GM18517 (cell line): Measurements from ENCODE around the gene SFRP4.
A peak's percentile ranks its signal among the peaks of the same experiment; 100 is the strongest.

Source experiments
- ATAC-seq: cut with Tn5 transposase; IDR thresholded peaks from one replicate; pipeline ENCODE4 v1.9.1; 2021; ENCODE audit warnings: mild to moderate bottlenecking, moderate library complexity; ENCODE audit not compliant: unreplicated experiment

Gene SFRP4

DNA sequence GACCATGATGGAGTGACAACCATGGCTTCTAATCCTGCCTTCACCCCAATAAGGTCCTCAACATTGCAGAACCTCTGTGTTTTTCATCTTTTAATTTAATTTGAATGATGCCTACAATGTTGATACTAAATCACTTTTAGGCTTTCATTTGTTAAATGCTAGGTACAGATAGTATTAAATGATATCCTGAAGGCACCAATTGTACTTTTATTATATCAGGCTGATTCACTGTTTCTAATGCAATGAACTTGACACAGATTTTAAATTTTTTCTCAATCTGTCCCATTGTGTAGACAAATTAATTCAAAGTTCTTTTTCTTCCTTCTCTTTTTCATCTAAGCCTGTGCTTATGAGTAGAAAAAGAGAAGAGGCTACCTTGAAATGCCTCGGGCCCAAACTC lies 9.0 kb upstream of the SFRP4 start:
- no peak for ATAC-seq

DNA sequence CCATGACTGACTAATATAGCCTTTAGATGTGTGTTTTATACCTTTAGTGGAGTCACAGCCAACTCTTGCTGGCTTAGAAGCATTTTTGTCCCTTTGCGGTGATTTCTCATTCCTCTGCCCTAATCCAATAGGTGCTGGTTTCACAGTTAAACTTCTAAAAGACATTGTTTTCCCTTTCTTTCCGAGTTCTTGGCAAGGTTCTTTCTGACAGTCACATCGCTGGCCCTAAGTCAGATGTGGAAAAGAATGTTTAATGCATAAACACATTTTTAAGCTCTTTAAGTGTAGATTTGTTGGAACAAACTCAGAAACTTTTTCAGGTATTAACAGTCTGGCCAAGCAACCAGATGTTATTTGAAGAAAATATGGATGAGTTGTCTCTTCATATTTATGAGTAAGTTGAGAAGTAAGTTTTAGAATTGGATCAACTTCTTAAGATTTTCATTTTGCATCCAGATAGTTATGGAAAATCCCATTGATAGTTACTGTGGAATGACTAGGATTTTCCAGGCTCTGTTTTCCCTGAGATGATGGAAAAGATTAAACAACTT lies 7.9 kb upstream of the SFRP4 start:
- no peak for ATAC-seq

DNA sequence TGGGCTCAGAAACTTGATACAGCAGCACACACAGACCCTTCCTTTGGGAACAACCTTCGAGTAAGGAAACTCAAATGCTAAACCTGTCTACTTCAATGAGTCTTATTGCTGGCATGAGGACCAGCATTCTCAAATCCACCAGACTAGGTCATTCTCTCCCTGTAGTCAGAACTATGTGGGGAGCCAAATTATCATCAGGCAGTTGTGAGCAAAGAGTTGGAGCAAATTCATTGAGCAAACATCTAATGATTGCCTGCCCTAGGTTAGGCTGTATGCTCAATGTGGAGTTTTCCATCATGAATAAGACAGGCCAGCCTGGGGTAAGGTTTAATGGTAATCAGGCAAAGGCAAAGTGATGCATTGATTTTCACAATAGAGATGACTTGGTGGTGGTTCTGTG lies 7.4 kb upstream of the SFRP4 start:
- ATAC-seq, result no peak

DNA sequence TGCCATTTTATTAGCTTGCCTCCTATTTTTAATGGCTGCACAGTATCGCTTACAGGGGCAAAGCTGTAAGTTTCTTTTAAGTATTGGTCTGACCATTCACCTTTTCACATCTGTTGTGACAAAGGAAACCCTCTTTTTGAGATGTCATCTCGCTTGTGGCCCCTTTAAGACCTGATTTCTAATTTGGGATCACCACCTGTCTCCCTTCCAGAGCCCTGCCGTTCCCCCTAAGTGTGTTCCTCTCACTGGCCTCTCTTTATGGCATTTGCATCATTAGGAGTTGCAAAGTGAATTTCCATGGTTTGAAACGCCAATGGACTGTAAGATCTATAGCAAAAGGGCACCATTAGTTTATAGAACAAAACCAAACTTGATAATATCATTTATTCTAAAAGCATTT lies 5.3 kb upstream of the SFRP4 start:
- no peak for ATAC-seq

DNA sequence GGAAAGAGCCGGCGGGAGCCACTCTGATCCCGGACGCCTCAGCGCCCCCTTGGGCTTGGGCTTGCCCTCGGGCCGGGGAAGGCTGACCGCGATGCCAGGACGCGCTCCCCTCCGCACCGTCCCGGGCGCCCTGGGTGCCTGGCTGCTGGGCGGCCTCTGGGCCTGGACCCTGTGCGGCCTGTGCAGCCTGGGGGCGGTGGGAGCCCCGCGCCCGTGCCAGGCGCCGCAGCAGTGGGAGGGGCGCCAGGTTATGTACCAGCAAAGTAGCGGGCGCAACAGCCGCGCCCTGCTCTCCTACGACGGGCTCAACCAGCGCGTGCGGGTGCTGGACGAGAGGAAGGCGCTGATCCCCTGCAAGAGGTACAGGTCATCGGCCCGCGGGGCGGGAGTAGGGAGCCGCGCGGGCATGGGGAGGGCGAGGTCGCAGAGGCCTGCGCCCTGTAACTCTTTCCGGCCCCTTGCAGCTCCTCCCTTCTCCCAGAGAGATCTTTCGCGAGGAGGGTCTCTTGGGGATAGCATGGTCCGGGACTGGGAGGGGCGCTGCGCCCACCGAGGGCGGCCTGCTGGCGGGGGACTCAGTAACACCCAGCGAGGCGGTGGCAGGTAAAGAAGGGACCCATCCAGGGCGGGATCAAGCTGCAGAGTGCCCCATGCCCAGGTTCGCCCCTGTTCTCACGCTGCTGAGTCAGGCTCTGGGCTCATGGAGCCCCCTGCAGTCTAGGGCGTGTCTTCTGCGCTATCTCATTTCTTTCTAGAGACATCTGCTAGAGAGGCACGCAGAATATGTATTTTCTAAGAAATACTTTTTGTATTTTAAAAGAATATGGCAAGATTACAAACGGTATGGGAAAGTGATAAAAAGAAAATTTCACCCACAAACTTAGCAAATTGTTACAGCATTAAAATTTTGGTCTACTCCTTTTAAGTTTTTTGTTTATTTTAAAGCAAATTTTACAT lies 4.5 kb upstream of the SFRP4 start:
- peak; percentile 55 for ATAC-seq

DNA sequence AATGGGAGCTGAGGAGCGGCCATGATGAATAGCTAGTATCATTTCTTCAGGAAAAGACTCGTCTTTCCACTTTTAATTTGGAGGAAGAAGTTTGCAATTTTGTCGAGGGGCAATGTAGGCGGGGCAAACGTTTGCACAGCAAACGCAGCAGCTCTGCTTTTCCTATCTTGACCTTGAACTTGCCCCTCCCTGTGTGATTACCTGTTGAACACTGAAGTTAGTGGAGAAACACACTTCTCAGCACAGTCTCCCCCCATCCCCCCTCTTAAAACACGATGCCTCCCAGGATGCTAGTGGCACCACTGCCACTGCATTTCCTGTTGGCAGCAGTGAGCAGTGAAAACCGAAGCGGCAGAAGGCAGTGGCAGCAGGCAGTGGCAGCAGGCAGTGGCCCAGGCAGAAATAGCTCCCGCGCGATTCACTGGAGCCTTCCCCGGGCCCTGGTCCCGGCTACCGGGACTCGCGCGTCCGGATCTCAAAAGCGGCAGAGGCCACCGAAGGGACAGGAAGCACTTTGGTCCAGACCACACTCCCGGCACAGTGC lies 3.8 kb upstream of the SFRP4 start, which contains the start of gene EPDR1:
TSS of gene EPDR1 (plus strand) at position 336 of the 544 bp plus-strand sequence. CDS start 300 bp downstream, outside the sequence.
- ATAC-seq, result peak; percentile 58

DNA sequence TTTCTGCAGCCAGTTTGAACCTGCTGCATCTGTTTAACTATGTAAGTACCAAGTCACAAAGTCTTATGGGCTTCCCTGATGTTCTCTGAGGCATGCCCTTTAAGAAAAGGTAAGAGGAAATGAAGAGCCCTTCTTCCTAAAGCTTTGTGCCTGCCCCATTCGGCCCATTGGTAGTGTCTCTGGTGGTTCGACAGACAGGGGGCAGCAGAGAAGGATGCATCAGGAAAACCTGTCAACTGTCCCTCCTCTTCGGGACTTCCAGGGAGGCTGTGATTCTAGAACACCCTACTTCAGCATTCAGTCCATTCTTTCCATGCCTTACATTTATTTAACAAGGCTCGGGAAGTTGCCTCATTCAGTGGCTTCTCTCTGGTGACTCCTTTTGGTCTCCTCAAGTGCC lies 1.9 kb upstream of the SFRP4 start:
- no peak for ATAC-seq

DNA sequence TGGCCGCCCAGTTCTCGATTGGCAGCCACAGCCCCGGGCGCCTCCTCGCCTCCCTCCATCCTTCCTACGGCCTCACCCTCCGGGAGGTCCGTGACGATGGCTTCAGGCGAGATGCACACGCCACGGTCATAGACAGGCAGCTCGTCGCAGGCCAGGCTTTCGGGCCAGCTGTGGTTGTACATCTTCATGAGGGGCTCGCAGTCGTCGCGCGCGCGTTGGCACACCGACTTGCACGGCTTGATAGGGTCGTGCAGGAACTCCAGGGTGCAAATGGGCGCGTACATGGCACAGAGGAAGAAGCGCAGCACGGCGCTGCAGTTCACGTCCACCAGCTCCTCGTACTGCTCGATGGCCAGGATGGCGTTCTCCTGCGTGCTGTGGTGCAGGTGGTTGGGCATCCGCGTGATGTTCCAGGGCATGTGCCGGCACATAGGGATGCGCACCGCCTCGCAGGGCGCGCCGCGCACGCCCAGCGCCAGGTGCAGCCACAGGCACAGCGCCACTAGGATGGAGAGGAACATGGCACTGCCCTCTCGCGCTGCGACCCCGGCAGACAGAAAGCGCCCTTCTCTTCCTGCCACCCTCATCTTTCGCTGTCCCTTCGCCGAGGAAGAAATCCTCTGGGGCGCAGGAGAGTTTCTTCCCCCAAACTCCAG lies 472 bp downstream of the SFRP4 start:
- no peak for ATAC-seq

DNA sequence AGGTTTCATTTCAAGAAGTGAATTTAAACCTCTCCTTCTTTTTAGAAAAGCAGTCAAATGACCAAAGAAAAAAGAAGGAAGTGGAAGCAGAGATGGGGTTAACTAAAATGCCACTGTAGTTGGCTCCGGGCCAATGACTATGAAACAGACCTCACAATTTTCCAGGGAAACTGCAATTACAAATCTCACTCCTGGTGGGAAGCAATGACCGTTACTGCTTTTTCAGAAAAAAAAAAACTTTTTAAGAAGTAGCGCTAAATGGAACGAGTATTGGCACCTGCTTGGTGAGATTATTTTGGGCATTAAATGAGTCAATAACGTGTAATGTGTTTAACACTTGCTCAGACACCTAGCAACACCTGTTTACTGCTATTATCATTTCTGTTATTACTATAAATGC lies 1.2 kb downstream of the SFRP4 start:
- ATAC-seq, result peak; percentile 42

DNA sequence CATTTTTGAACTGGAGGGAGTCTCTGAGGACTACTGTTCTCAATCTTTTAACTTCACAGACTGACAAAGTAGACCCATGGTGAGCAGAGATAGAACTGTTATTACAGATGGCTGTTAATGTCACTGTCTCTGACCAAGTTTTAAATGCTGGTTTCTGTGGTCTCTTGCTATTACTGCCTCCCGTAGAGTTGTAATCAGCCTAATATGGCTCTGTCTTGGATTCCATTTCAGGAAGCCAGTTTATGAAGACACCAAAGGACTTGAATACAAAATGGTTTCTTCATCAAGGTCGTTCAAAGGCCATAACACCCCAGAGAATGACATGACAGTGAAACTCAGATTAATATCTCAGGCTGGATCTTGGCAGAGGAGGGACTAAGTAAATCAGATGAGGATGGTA lies 3.9 kb downstream of the SFRP4 start:
- ATAC-seq, result no peak

DNA sequence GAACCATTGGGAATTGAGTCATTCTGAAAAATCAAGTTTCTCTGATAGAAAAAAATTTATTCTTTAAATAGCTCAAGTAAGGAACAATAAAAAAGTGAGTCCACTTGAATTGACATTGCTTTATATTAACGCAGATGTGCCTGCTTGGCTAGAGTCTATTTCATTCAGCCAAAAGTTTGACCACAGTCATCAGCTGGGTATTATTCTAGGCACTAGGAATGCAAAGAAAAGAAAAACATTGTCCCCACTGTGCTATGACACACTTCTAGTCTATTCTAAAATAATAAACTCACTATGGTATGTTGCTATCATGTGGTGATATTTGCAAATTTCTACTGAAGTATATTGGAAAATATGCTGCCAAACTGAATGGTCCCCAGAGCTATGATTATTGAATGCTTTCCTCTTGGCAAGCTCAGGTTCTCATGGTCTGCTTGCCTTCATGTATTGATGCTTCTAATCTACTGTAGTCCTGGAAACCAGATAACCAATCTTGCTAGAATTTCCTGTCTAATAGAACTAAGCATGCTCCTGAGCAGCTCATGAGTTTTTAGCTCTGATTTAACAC lies 8.3 kb downstream of the SFRP4 start:
- no peak for ATAC-seq

DNA sequence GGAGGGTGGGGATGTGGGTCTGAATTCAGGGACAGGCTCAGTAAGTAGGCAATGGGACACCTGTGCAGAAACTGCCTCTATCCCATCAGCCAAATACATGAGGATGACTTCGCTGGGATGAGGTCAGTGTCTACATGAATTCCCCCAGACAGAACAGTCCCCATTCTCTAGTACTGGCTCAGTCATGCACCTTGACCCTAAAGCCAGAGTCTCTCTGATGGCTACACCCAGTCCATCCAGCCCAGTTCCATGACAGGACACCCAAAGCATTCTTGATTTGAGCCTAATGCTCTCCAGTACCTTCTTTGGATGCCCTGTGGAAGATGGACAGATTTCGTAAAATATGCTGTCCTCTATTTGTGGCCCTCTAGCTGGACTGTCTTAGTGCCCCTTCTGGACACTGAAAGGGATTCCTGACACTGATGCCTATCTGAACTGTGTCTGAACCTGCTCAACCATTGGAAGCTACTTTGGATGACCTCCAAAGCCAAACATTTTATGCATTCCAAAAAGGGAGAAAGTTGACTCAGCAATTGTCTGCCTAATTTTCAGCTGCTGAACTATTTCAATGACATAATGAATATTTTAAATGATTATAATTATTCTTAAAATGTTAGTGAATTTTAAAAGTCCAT lies 14.6 kb downstream of the SFRP4 start:
- no peak for ATAC-seq

DNA sequence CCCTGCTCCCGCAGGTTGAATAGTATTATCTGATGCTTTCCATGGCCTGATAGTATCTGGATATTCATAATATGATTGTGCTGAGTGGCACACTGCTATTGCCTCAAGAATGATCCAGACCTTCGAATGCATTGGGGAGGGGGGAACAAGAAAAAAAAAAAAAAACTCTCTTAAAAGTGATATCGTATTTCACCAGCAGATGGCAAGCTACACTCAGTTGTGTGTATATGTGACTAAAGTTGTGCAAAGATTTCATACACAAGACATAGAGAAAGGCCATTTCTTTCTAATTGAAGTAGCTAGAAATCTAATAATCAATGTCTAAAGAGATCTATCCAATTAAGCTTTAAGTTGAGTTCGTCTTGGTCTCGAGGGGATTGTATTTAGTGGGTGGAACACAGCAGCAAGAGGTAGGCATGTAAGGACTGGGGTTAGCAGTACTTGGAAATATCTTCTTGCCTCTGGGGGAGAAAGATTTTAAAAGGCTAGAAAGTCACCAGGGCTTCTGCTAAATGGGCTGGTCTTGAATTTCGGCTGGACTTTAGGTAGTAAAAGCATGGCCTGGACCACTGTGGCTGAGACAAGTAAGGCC lies 15.3 kb downstream of the SFRP4 start:
- no peak for ATAC-seq

DNA sequence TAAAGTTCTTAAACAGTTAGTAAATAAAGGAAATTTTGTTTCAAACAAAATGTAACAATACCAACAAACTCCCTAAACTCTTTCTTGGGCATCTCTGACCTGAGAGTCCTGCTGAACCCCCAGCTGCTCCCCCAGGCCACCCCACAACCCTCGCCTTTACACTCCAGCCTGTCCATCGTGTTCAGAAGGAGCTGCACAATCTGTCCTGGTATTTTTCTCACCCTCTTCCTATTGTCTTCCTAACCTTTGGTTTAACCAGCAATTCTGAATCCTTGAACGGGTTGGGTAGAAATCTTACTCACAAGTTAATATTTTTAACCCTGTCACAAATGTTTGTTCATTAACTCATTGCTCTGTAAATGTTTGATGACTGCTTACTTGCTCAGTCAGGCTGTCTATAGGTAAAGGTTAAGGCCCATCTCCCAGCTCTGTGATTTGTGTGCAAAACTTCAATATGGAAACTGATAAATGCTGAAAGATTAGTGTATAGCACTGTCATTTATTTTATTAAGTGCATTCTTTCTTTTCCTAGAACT lies 16.8 kb downstream of the SFRP4 start:
- ATAC-seq, result no peak

DNA sequence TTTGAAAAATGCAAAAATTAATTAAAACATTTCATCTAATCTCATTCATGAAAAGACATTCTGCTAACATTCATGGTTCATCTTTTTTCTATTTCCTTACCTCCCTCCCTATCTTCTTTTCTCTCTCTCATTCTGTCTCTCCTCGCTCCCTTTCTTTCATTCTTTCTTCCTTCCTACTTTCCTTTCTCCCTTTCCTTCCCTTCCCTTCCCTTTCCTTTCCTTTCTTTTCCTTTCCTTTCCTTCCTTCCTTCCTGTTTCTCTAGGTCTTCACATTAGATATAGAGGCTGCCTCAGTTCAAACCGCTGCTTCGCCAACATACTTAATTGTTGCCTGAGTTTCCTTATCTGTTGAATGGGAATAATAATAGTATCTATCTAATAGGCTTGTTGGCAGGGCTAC lies 21.9 kb downstream of the SFRP4 start:
- no peak for ATAC-seq

DNA sequence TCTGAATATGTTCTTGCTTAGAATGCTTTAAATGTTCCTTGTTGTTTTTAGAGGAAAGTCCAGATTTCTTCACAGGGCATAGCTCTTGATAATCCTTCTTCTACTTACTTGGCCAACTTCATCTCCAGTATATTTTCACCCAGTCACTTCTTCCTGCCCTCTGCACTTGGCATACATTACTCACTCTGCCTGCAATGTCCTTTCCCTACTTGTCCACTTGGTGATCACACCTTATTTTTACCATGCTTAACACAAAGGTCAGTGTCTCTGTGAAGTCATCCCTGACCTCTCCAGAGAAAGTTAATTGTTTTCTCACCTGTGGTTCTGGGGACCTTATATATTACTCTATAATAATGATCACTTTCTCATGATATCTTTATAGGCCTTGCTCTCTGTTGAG lies 23.3 kb downstream of the SFRP4 start:
- no peak for ATAC-seq

DNA sequence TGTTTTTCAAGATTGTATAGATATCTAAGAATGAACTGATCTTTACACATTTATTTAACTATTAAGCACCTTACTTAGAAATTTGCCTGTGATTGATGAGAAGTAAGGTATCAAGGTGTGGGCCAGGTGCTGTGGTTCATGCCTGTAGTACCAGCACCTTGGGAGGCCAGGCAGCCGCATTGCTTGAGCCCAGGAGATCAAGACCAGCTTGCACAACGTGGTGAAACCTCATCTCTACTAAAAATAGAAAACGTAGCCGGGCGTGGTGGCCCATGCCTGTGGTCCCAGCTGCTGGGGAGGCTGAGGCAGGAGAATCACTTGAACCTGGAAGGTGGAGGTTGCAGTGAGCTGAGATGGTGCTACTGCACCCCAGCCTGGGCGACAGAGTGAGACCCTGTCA lies 34.5 kb downstream of the SFRP4 start:
- no peak for ATAC-seq
